ENCODE results near the gene PRKACA.
A peak's percentile ranks its signal among the peaks of the same experiment; 100 is the strongest.
"Not testable (repeated sequence)": the region's sequence is repeated elsewhere in the genome, so short reads cannot be mapped to it uniquely, and the experiment has no call there.

PRKACA gene

GRCh38 chr19:14147797-14148605 lies 30.4 kb upstream of the PRKACA start:
- no peak for DNase-seq

DNA sequence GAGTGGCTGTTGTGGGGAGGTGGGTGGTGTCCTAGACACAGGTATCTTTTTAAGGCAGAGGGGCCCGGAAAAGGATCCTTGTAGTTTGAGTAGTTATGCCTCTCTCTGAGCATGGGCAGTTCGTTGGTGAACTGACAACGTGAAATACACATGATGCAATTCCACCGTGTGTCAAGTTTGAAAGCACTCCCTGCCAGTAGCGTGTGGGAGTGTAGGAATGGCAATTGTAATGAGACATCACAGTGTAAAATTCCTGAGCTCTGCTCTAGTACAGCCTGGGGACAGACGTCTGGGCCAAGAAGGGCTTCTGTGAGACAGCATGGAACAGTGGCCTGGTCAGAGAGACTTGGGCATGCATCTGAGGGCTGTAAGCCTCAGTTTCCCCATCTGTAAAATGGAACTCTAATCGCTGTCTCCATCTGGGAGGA lies 29.2 kb upstream of the PRKACA start:
- DNase-seq: no peak

- DNase-seq: not testable (repeated sequence)
These were observed 28.6 kb upstream of the PRKACA start for GRCh38 chr19:14146169-14146568.

DNA sequence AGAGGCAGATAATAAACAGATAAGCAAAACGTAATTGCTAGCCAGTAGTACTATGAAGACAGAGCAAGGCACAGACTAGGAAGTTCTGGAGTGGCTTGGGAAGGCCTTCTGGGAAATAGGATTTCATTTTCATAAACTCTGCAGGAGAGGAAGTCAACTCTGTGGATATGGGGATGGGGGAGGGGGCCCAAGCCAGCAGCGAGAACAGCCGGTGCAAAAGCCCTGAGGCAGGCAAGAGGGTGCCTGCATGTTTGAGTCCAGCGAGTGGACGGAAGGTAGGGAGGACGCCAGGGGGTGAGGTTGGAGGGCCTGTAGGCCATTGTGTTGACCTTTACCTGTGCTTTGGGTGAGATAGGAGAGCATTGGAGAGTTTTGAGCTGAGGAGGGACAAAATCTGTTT lies 27.8 kb upstream of the PRKACA start:
- DNase-seq: no peak

DNA sequence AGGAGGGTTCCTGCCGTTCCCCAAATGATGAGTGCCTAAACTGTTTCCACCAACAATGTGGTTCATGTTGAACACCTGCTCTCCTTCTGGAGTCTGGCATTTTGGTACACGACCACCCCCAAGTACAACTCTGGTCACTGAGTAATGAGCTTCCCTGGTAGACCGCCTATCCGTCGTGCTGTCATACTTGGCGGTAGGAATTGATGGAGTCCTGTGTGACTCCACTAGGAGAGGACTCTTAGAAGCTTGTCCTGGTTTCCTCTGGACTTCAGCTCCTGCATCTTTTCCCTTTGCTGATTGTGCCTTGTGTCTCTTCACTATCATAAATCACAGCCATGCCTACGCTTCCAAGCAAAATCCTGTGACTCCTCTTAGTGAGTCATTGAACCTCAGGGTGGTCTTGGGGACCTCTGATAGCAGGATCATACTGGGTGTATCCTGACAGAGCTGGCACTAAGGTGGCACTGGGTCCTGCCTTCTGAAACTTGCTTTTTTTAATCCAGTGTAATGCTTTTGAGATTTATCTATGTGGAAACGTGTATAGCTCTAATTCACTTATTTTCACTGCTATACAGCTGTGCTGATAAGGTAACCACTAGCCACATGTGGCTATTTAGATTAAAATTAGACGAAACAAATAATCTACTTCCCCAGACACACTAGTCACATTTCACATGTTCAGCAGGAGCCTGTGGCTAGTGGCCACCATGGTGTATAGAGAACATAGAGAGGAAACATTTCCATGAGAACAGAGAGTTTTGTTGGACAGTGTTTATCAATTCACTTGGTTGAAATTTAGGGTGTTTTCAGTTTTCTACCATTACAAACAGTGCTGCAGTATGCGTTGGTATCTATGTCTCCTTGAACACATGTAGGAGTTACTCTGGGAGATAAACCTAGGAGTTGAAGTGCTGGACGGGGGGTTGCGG lies 25.0 kb upstream of the PRKACA start:
- no peak for DNase-seq

- no peak for DNase-seq
These were observed 23.5 kb upstream of the PRKACA start for GRCh38 chr19:14141041-14141440.

DNA sequence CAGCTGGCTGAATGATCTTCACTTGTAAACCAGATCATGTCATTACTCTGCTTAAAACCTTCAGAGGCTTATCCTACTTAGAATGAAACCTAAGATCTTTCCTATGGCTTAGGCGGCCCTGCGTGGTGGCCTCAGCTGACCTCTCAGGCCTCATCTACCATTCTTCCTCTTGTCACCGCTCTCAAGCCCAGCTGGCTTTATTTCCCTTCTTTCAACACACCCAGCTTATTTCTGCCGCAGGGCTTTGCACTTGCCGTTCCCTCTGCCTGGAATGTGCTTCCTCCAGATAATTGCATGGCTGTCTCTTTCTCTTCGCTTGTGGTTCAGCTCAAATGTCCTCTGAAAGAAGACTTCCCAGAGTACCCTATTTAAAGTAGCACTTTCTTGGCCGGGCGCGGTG lies 22.4 kb upstream of the PRKACA start:
- DNase-seq: no peak

DNA sequence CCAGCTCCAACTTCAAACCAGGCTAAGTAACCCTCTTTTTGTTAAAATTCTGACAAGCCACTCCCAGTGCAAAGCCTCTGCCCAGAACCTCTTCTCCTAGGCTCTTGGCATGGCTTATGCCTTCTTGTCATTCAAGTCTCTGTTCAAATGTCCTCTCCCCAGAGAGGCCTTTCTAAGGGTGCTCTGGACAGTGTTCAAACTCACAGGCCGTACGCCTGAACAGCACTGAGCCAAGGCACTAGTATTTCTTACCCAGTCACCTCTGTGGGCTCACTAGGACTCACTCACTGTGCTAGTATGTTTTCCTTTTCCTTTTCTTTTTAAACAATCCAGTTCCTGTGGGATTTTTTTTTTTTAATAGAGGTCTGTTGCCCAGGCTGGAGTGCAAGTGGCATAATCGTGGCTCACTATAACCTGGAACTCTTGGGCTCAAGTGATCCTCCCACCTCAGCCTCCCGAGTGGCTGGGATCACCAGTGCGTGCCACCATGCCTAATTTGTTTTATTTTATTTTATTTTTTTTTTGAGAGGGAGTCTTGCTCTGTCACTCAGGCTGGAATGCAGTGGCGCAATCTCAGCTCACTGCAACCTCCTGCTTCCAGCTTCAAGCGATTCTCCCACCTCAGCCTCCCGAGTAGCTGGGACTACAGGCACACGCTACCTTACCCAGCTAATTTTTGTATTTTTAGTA lies 21.2 kb upstream of the PRKACA start:
- DNase-seq: no peak

GRCh38 chr19:14136509-14137281 lies 19.1 kb upstream of the PRKACA start, which contains the start of gene ASF1B:
TSS of gene ASF1B (minus strand) at chr19:14136589. CDS start at chr19:14136456, 133 bp downstream.
- peak; percentile 100 for DNase-seq

GRCh38 chr19:14135985-14136508 lies 18.5 kb upstream of the PRKACA start:
- DNase-seq: no peak

GRCh38 chr19:14135355-14135754 lies 17.8 kb upstream of the PRKACA start:
- DNase-seq: no peak

GRCh38 chr19:14127929-14128509 lies 10.5 kb upstream of the PRKACA start:
- DNase-seq: no peak

- no peak for DNase-seq
These were observed 9.6 kb upstream of the PRKACA start for GRCh38 chr19:14127176-14127575.

- no peak for DNase-seq
These were observed 5.4 kb upstream of the PRKACA start for GRCh38 chr19:14122924-14123323.

DNA sequence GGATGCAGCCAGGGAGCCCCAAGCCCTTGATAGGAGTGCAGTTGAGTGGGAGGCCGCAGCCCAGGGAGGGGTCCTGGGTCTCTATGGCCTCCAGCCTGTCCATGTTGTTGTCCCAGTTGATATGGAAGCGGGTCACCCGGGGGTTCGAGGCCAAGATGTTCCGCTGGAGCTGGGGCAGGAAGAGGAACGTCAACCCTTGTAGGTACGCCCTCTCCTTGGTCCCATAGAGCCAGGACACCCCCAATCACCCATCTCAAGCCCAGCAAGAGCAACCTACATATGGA lies 2.9 kb upstream of the PRKACA start:
- no peak for DNase-seq

- no peak for DNase-seq
These were observed 2.3 kb upstream of the PRKACA start for GRCh38 chr19:14119644-14120496.

DNA sequence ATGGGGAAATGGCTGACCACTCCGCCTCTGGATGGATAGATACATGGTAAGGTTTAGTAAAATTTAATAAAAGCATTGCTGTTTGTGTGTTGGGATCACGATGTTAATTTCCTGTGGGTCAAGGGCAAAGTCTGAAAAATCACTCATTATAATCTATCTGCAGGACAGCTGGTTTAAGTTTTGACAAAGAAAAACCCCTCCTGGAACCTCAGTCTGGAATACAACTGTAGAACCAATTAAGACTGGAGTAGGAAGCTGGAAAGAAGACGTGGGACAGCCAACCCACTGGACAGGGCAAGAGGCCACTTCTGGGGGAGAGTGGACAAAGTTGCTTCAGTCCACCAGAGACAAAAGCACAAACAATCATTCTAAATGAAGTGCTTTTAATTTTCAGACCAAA lies 1.6 kb upstream of the PRKACA start:
- no peak for DNase-seq

DNA sequence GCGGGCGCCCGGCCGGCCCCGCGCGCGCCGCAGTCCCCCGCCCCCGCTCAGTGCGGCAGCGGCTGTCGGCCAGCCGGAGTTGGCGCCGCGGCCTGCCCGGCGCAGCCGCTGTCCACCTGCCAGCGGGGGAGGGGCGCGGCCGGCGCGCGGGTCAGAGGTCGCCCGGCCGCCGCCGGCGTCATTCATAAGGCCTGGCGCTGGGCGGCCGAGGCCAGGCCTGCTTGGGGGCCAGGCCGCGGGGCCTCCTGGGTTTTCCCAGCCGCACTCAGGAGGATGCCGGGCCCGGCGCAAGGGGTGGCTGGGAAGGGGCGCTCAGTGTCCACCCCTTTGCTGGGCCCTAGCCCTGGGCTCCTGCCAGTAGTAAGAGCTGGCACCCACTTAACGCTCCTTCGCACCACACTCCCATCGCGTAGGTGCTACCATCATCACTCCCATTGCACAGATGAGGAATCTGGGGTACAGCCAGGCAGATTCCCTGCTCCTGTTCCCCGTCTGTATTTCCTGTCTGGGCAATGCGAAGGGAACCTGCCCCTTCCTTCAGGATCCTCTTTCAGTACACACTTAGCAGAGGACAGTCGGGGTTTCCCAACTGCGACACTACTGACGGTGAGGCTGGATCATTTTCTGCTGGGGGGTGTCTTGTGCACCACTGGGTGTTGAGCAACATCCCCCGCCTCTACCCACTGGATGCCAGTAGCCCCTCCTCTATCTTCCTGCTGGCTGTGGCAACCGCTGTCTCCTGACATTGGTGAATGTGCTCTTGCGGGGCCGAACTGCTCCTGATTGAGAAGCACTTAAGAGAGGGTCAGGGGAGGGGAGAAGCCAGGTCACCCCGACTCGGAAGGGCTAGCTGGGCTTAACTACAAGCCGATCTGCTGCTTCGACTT lies 846 bp upstream of the PRKACA start:
- no peak for DNase-seq

DNA sequence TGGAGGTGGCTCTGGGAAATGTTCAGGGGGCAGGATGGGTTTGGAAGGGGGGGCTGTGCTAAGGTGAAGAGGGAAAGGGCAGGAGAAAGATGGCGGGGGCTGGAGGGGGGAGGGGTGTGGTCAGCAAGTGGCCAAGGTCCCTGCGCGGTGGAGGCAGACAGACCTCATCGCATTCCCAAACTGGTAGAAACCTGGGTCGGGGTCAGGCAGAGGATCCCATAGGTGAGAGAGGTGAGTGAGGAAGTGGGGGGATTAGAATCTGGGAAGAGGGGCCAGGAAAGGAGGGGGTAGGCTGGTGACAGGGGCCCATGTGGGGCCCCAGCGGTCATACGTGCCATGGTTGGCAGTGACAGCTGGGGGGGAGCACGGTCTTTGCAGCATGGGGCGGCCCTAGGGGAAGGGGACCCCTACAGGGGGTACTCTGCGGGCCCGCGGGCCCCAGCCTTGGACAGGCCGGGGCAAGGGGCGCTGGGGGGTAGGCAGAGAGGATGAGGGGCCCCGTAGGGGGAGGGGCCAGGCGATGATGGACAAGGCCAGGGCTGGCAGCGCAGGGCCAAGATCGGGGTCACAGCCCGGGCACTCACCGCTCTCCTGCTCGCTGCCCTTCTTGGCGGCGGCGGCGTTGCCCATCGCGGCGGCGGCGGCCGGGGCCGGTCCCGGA lies 514 bp downstream of the PRKACA start:
- no peak for DNase-seq

All from NCI-H1436 treated with DMSO at 0.1 percent for 48 hours (cell line).